Smooth muscle cell (in vitro differentiated cells): Measurements from ENCODE around the gene MCU. TPM values are rescaled to one million over a fixed set of nuclear protein-coding genes. Genes with fewer than 3 reads are reported as not detected.

ENCODE experiments used
- DNase-seq: peaks from one replicate; lab custom pipeline; 2025; ENCODE audit not compliant: unreplicated experiment; lab: John Stamatoyannopoulos, UW
- H2AFZ ChIP-seq: fragments of 200-600 bp; sonication (generic); 2 replicates; pipeline ENCODE4 v1.6.0; 2016; ENCODE audit warnings: antibody characterized with exemption, low read depth, mild to moderate bottlenecking
- H3F3A ChIP-seq: fragments of 200-600 bp; sonication (generic); 2 replicates; pipeline ENCODE4 v1.6.0; 2017; ENCODE audit warnings: antibody characterized with exemption, low read depth
- H3K27ac ChIP-seq: fragments of 200-600 bp; sonication (generic); 2 replicates; pipeline ENCODE4 v1.5.1; 2016; ENCODE audit warnings: low read depth, mild to moderate bottlenecking
- H3K27me3 ChIP-seq: fragments of 200-600 bp; sonication (generic); 2 replicates; pipeline ENCODE4 v1.6.1; 2016; ENCODE audit warnings: low read depth, mild to moderate bottlenecking
- H3K36me3 ChIP-seq: fragments of 200-600 bp; sonication (generic); 2 replicates; pipeline ENCODE4 v1.5.1; 2016; ENCODE audit warnings: low read depth
- H3K4me1 ChIP-seq: fragments of 200-600 bp; sonication (generic); 2 replicates; pipeline ENCODE4 v1.5.1; 2016; ENCODE audit warnings: low read depth
- H3K4me2 ChIP-seq: fragments of 200-600 bp; sonication (generic); 2 replicates; pipeline ENCODE4 v1.6.0; 2016; ENCODE audit warnings: mild to moderate bottlenecking
- H3K4me3 ChIP-seq: fragments of 200-600 bp; sonication (generic); 2 replicates; pipeline ENCODE4 v1.5.1; 2016; ENCODE audit warnings: mild to moderate bottlenecking
- H3K79me2 ChIP-seq: fragments of 200-600 bp; sonication (generic); 2 replicates; pipeline ENCODE4 v1.6.0; 2016; ENCODE audit warnings: low read depth, mild to moderate bottlenecking
- H3K9ac ChIP-seq: fragments of 200-600 bp; sonication (generic); 2 replicates; pipeline ENCODE4 v1.6.0; 2016; ENCODE audit warnings: low read depth
- H3K9me3 ChIP-seq: fragments of 200-600 bp; sonication (generic); replicated peaks from 2 replicates; pipeline ENCODE4 v1.5.1; 2016; ENCODE audit warnings: low read depth
- H4K20me1 ChIP-seq: fragments of 200-600 bp; sonication (generic); 2 replicates; pipeline ENCODE4 v1.6.0; 2016; ENCODE audit warnings: low read depth
- WGBS: methylation state at CpG from one replicate; pipeline ENCODE4 v1.1.7; 2016; ENCODE audit warnings: low lambda C conversion rate; 5-methylcytosine and 5-hydroxymethylcytosine counted together
- polyA plus RNA-seq: library from polyadenylated mRNA; unstranded; fragments of >200 nt; fragmentation: Nextera tagmentation; extraction: Ambion mirVana; gene quantifications from 2 replicates; pipeline ENCODE4 v1.2.1, GENCODE V29; 2016
- total RNA-seq: library from RNA; depleted of rRNA; stranded (reverse); fragments of >200 nt; gene quantifications from 2 replicates; pipeline ENCODE4 v1.2.3, GENCODE V29; 2014
- TF ChIP-seq, protein P1 (sequence below): fragments of 200-600 bp; sonication (generic); IDR thresholded peaks from 2 replicates; pipeline ENCODE4 v1.5.1; 2017; ENCODE audit warnings: borderline replicate concordance, mild to moderate bottlenecking, antibody characterized with exemption; ENCODE audit not compliant: insufficient read depth, poor library complexity, severe bottlenecking

The MCU gene
- total and polyA plus RNA-seq, 2 experiments from 2014 or later = 15.4 to 30.4 TPM

DNA sequence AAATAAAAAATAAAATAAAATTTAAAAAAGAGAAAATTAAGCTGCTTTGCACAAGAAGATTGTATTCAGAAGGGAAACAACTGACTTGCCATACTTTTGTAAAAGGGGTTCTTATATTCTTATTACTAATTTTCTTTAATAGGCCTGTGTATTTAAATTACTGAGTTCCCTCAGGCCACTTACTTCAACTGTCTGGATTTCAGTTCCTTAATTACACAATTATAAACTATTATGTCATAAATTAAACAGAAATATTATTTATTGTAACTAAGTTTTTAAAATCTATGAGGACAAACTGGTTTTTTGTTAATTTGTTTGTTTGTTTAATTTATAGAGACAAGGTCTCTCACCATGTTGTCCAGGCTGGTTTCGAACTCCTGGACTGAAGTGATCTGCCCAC, 43.6 kb upstream of the MCU start:
- Histone ChIP-seq H3F3A (no peaks in the 10 kb centered on the region), H3K9ac (no peak overlapping the region), H3K4me1 (no peaks in the 10 kb centered on the region), H3K27ac (no peak overlapping the region), H3K27me3 (no peaks in the 10 kb centered on the region), H4K20me1 (no peaks in the 10 kb centered on the region), H3K4me3 (no peak overlapping the region), H2AFZ (no peak overlapping the region), H3K36me3 (no peaks in the 10 kb centered on the region), H3K79me2 (no peaks in the 10 kb centered on the region), H3K4me2 (no peak overlapping the region), H3K9me3 (no peaks in the 10 kb centered on the region)
- TF ChIP-seq, protein P1, sequence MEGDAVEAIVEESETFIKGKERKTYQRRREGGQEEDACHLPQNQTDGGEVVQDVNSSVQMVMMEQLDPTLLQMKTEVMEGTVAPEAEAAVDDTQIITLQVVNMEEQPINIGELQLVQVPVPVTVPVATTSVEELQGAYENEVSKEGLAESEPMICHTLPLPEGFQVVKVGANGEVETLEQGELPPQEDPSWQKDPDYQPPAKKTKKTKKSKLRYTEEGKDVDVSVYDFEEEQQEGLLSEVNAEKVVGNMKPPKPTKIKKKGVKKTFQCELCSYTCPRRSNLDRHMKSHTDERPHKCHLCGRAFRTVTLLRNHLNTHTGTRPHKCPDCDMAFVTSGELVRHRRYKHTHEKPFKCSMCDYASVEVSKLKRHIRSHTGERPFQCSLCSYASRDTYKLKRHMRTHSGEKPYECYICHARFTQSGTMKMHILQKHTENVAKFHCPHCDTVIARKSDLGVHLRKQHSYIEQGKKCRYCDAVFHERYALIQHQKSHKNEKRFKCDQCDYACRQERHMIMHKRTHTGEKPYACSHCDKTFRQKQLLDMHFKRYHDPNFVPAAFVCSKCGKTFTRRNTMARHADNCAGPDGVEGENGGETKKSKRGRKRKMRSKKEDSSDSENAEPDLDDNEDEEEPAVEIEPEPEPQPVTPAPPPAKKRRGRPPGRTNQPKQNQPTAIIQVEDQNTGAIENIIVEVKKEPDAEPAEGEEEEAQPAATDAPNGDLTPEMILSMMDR = no peak
- DNase-seq = no peak
- WGBS = 97% methylated on average over 1 of the region's 1 CpG

DNA sequence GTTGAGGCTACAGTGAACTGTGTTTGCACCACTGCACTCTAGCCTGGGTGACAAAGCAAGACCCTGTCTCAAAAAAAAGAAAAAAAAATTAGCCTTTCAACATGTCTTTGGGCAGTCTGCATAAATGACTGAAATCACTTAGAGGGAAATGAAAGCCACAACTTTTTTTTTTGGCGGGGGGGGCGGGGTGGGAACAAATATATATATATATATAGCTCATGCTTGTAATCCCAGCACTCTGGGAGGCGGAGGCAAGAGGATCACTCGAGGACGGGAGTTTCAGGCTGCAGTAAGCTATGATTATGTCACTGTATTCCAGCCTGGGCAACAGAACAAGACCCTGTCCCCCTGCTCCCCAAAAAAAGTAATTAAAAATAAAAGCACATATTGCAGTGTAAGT, 42.7 kb upstream of the MCU start:
- Histone ChIP-seq H3K4me3 (no peak overlapping the region), H3K27ac (no peak overlapping the region), H3K27me3 (no peaks in the 10 kb centered on the region), H3K4me2 (no peak overlapping the region), H3K79me2 (no peaks in the 10 kb centered on the region), H4K20me1 (no peaks in the 10 kb centered on the region), H2AFZ (no peak overlapping the region), H3K9ac (no peak overlapping the region), H3F3A (no peaks in the 10 kb centered on the region), H3K36me3 (no peaks in the 10 kb centered on the region), H3K9me3 (no peaks in the 10 kb centered on the region), H3K4me1 (no peaks in the 10 kb centered on the region)
- no peak for DNase-seq
- 87% methylated on average over 5 of the region's 5 CpGs for WGBS
- TF ChIP-seq, protein P1 = no peak

GRCh38 chr10:72653383-72654096, 38.4 kb upstream of the MCU start:
- 75% methylated on average over 6 of the region's 6 CpGs for WGBS
- no peaks in the 10 kb centered on the region for H3K36me3 ChIP-seq
- no peak overlapping the region for H2AFZ ChIP-seq
- H3K9ac ChIP-seq = no peak overlapping the region
- no peaks in the 10 kb centered on the region for H4K20me1 ChIP-seq
- H3K4me1 ChIP-seq = no peaks in the 10 kb centered on the region
- no peaks in the 10 kb centered on the region for H3K9me3 ChIP-seq
- no peaks in the 10 kb centered on the region for H3K27me3 ChIP-seq
- H3K79me2 ChIP-seq = no peaks in the 10 kb centered on the region
- H3K27ac ChIP-seq = no peak overlapping the region
- no peaks in the 10 kb centered on the region for H3F3A ChIP-seq
- DNase-seq = no peak
- H3K4me2 ChIP-seq = no peak overlapping the region
- TF ChIP-seq, protein P1 = no peak
- H3K4me3 ChIP-seq = no peak overlapping the region

GRCh38 chr10:72654720-72655119, 37.2 kb upstream of the MCU start:
- H3K36me3 ChIP-seq = no peaks in the 10 kb centered on the region
- no peak overlapping the region for H2AFZ ChIP-seq
- H3K27ac ChIP-seq = no peak overlapping the region
- WGBS = 68% methylated on average over 3 of the region's 3 CpGs
- no peak overlapping the region for H3K4me2 ChIP-seq
- TF ChIP-seq, protein P1 = no peak
- H4K20me1 ChIP-seq = no peaks in the 10 kb centered on the region
- no peaks in the 10 kb centered on the region for H3K79me2 ChIP-seq
- no peaks in the 10 kb centered on the region for H3K9me3 ChIP-seq
- H3K4me1 ChIP-seq = no peaks in the 10 kb centered on the region
- H3K4me3 ChIP-seq = no peak overlapping the region
- no peak for DNase-seq
- H3F3A ChIP-seq = no peaks in the 10 kb centered on the region
- no peaks in the 10 kb centered on the region for H3K27me3 ChIP-seq
- no peak overlapping the region for H3K9ac ChIP-seq
